Suprapubic skin (tissue), 4 donors: ENCODE measurements around the gene ATP4A.

Source experiments
- EP300 ChIP-seq: sonication (generic); formaldehyde crosslinking; IDR thresholded peaks from one replicate; pipeline ENCODE4 v1.6.1; 2017; ENCODE audit warnings: antibody characterized with exemption
- POLR2A ChIP-seq, 2 donors: fragments of 450-650 bp; IDR thresholded peaks; one replicate each; pipeline ENCODE4 v1.6.1; 2017; ENCODE audit warnings: antibody characterized with exemption in 2 of 2, mild to moderate bottlenecking in 2 of 2, moderate library complexity in 2 of 2
- POLR2AphosphoS5 ChIP-seq, 3 donors: sonication (generic); formaldehyde crosslinking; IDR thresholded peaks; one replicate each; pipeline ENCODE4 v1.6.1; 2017; ENCODE audit warnings: antibody characterized with exemption in 3 of 3
- TF ChIP-seq, protein P1 (sequence below), 2 donors: fragments of 200-600 bp in 1 of 2; fragments of 450-650 bp in 1 of 2; sonication (generic) in 1 of 2; IDR thresholded peaks; one replicate each; pipeline ENCODE4 v1.5.1; 2016 to 2019; ENCODE audit warnings: antibody characterized with exemption in 2 of 2, mild to moderate bottlenecking in 1 of 2, moderate library complexity in 1 of 2

- no peak for TF ChIP-seq POLR2AphosphoS5 (IDR thresholded peaks at IDR 0.05)
- no peak for TF ChIP-seq EP300
- TF ChIP-seq, protein P1, sequence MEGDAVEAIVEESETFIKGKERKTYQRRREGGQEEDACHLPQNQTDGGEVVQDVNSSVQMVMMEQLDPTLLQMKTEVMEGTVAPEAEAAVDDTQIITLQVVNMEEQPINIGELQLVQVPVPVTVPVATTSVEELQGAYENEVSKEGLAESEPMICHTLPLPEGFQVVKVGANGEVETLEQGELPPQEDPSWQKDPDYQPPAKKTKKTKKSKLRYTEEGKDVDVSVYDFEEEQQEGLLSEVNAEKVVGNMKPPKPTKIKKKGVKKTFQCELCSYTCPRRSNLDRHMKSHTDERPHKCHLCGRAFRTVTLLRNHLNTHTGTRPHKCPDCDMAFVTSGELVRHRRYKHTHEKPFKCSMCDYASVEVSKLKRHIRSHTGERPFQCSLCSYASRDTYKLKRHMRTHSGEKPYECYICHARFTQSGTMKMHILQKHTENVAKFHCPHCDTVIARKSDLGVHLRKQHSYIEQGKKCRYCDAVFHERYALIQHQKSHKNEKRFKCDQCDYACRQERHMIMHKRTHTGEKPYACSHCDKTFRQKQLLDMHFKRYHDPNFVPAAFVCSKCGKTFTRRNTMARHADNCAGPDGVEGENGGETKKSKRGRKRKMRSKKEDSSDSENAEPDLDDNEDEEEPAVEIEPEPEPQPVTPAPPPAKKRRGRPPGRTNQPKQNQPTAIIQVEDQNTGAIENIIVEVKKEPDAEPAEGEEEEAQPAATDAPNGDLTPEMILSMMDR (IDR thresholded peaks at IDR 0.05), result no peak
- TF ChIP-seq POLR2A (IDR thresholded peaks at IDR 0.05), result no peak
Measured at GRCh38 chr19:35514282-35514809, 49.1 kb downstream of the ATP4A start.
